ENCODE measurements around the gene GLB1L3.

- TF ChIP-seq EP300 (IDR thresholded peaks at IDR 0.05) (no peak), POLR2A (IDR thresholded peaks at IDR 0.05) (no peak)
- TF ChIP-seq, protein P1, sequence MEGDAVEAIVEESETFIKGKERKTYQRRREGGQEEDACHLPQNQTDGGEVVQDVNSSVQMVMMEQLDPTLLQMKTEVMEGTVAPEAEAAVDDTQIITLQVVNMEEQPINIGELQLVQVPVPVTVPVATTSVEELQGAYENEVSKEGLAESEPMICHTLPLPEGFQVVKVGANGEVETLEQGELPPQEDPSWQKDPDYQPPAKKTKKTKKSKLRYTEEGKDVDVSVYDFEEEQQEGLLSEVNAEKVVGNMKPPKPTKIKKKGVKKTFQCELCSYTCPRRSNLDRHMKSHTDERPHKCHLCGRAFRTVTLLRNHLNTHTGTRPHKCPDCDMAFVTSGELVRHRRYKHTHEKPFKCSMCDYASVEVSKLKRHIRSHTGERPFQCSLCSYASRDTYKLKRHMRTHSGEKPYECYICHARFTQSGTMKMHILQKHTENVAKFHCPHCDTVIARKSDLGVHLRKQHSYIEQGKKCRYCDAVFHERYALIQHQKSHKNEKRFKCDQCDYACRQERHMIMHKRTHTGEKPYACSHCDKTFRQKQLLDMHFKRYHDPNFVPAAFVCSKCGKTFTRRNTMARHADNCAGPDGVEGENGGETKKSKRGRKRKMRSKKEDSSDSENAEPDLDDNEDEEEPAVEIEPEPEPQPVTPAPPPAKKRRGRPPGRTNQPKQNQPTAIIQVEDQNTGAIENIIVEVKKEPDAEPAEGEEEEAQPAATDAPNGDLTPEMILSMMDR (IDR thresholded peaks at IDR 0.05): no peak
Observed at GRCh38 chr11:134275188-134275533, 1.0 kb upstream of the GLB1L3 start.
